Measurements from ENCODE around the gene VPS25.

The VPS25 gene

DNA sequence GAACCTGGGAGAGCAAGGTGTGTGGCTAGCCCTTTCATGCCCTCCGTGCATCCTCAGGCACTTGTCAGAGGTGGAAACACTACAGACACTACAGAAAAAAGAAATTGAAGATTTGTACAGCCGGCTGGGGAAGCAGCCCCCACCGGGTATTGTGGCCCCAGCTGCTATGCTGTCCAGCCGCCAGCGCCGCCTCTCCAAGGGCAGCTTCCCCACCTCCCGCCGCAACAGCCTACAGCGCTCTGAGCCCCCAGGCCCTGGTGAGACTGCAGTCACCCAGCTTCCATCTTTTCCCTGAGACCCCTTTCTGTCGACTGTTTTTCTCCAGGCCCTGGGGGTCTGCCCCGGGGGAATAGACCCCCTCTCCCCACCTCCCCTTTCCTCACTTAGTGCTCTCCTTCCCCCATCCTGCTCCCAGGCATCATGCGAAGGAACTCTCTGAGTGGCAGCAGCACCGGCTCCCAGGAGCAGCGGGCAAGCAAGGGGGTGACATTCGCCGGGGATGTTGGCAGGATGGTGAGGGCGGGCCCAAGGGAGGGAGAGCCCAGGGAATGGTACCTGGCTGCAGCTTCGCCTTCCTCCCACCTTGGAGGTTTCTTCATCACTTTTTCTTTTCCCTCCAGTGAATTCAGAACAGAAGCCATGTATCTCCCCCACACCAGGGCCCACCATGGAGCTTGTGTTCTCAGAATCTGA lies 23.0 kb downstream of the VPS25 start:
- DNase-seq, result no peak

GRCh38 chr17:42797067-42798007 lies 24.1 kb downstream of the VPS25 start:
- DNase-seq, result no peak

DNA sequence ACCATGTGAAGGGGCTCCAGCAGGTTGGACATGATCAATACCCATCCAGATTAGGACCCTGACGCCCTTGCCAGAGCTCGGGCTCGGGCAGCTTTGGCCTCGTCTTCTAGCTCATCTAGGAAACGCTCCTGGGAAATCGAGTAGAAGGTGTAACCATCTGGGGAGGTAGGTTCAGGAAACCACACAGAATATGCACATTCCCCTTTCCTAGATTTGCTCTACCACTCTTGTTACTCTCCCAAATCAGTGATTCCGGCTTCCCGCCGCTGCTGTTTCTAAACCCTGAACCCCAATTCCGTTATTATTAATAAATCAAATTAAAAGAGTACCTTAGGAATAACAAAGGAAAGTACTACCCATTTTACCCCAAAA lies 24.7 kb downstream of the VPS25 start:
- DNase-seq, result no peak

GRCh38 chr17:42798383-42799380 lies 25.4 kb downstream of the VPS25 start, which contains the start of the genes CNTD1 and COA3:
Gene CNTD1 (plus strand): TSS chr17:42798861. CDS start chr17:42799068, 207 bp downstream.
Gene COA3 (minus strand): TSS chr17:42798704. CDS start chr17:42798681, 23 bp downstream.
- DNase-seq, result peak; percentile 35 to 82 (median 61)

DNA sequence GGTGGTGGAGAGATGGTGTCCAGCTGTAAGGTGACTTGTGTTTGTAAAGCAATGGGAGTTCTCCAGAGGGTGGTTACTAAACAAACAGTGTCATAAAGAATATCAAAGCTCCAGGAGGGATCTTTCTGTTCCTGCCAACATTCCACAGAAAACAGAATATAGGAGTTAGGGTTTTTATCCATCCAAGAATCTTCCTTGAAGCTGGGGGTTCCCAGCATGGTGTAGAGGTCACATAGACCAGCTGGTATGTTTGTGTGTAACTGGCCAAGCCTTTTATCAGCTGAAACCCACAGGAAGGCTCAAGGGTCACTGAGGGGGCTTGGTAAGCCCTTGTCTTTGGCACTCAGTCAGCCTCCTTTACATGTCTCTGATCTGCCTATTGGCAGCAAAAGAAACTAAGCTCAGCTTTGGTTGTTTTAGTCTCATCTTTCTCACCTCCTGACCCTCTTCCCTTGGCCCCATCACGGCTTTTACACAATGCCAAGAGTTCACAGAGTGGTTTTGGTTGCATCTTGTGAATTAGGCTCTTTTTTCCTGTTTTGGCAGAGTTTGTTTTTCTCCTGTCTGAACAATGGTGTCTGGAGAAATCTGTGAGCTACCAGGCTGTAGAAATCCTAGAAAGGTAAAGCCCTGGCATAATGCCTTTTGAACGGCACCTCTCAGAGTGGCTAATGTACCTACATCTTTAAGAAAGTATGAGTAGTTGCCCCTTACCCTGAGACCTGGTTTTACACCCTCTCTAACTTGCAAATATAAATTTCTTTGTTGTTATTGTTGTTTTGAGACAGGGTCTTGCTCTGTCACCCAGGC lies 30.0 kb downstream of the VPS25 start:
- no peak for DNase-seq

DNA sequence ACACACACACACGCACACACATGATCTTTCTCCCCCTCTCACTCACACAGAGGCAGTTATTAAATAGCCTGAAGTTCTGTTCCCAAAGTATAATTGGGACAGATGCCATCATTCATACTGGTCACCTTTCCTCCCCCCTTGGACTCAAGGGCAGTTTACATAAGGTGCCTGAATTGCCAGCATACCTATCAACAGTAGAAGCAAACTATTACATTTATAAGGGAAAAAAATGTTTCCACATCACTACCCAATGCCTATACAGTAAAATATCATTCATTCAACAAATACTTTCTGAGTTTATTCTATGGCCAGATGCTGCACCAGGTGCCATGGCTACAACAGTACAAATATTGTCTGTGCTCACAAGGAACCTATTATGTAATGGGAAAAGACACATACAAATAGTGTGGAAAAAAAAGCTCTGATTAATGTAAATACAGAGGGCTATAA lies 31.7 kb downstream of the VPS25 start:
- DNase-seq, result no peak

DNA sequence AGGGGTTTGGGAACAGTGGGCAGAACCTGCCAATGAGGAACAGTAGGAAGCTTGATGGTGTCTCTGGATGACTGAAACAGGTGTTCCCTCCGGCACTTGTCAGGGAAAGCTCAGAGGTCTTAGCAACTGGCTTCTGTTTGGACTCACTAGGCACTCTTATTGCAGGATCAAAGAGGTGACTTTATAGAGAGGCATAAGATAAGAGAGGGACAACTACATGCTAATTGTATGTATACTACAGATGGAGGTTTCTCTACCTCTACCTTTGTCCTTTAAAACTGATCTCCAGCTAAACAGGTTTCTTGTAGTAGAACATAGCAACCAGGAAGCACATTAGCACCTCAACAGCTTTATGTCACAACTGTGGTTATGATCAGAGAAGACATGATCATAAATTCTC lies 33.0 kb downstream of the VPS25 start:
- DNase-seq, result no peak

DNA sequence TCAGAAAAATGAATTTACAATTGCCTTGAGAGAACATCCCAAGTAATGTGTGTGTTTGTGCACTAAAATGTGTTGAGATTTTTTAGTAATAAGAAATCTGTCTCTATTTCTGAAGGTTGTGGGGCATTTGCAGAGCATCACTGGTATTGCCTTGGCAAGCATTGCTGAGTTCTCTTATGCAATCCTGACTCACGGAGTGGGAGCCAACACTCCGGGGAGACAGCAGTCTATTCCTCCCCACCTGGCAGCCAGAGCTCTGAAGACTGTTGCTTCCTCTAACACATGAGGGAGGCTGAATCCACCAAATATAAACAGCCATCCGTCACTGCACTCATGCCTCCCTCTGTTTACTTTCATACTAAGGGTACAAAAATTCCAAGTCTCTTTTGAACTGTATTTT lies 36.0 kb downstream of the VPS25 start:
- DNase-seq, result no peak

DNA sequence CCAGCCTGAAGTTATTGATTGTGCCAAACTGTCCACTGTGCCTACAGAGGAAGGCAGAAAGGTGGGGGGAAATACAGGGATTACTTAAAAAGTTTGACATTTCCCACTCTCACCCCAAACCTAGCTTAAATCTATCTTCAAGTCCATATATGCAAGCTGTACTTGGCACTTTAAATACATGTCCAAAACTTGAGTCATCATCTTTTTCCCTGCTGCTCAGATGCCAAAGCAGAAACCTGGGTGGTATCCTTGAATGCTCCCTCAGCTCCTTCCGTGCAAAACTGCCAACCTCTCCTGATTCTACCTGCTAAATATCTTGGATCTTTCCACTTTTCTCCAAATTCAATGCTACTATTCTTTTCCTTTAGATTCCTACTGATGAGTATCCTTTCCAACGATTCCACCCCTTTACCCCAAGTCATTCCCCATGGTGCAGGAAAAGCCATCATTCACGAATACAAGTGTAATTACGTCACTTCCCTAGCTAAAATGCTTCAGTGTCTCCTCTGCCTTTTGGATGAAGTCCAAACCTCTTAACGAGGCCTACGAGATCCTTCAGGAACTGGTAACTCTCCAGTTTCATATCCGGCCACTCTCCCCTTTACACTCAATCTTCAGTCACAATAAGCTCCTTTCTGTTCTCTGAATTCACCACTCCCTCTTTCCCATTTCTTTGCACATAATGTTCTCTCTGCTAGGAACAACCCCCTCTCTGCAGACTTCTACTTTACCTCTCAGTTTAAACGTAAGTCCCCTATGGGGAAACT lies 41.6 kb downstream of the VPS25 start:
- no peak for DNase-seq

GRCh38 chr17:42817866-42818265 lies 44.6 kb downstream of the VPS25 start:
- no peak for DNase-seq

GRCh38 chr17:42818379-42818778 lies 45.1 kb downstream of the VPS25 start:
- DNase-seq, result no peak

DNA sequence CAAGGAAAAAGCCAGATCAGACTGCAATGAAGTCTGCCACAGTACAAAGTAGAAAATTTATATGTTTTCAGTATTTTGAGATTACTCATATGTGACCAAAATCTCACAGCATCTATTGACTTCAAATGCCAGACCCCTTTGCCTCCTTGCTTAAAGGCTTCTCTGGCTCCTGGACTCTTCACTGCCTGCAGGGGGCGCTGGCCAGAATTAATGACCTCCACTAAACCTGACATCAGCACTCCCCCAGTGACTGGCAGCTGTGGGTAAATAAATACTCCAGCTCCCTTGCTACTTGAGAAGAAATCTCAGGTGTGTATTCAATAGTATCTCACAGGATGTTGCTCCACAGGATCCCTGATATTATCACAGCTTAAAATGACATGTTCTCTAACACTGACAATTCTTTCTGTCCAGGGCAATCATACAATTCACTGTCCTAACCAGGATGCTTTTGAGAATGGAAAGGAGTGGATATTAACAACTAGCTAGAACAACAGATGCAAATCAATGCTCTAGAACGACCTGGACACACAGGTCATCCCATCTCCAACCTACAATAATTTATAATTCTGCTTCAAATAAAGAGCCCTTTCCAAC lies 46.8 kb downstream of the VPS25 start:
- DNase-seq, result peak; percentile 27 to 67 (median 41)

- no peak for DNase-seq
These were observed 47.9 kb downstream of the VPS25 start for GRCh38 chr17:42821176-42821575.

- no peak for DNase-seq
These were observed 54.2 kb downstream of the VPS25 start for GRCh38 chr17:42827472-42827871.

Data from T-helper 1 cell (primary cell).